GM23338 (cell line): Measurements from ENCODE around the gene LEAP2. TPM values are rescaled to one million over a fixed set of nuclear protein-coding genes. Genes with fewer than 3 reads are reported as not detected.

Experiments
- ATAC-seq: fragments of 200-7000 bp; cut with Tn5 transposase; 3 replicates; pipeline ENCODE4 v1.9.1; 2020
- DNase-seq: peaks from one replicate; pipeline ENCODE4 v3.0.0-alpha.2; 2015; ENCODE audit warnings: low spot score
- H2AFZ ChIP-seq: fragments of 200-600 bp; sonication (generic); 2 replicates; pipeline ENCODE4 v1.8.0; 2016; ENCODE audit warnings: antibody characterized with exemption, mild to moderate bottlenecking, moderate library complexity
- H3F3A ChIP-seq: fragments of 200-600 bp; sonication (generic); replicated peaks from 2 replicates; pipeline ENCODE4 v1.8.0; 2017; ENCODE audit warnings: antibody characterized with exemption, mixed run types, low read depth
- H3K27ac ChIP-seq: fragments of 200-600 bp; sonication (generic); 2 replicates; pipeline ENCODE4 v1.6.1; 2016; ENCODE audit warnings: low read depth
- H3K27me3 ChIP-seq: fragments of 200-600 bp; sonication (generic); 2 replicates; pipeline ENCODE4 v1.8.0; 2016; ENCODE audit warnings: mild to moderate bottlenecking, mixed run types, moderate library complexity; ENCODE audit not compliant: insufficient read depth
- H3K36me3 ChIP-seq: fragments of 200-600 bp; sonication (generic); 2 replicates; pipeline ENCODE4 v1.8.0; 2016; ENCODE audit warnings: mild to moderate bottlenecking; ENCODE audit not compliant: insufficient read depth
- H3K4me1 ChIP-seq: fragments of 200-600 bp; sonication (generic); 2 replicates; pipeline ENCODE4 v1.8.0; 2016; ENCODE audit warnings: mild to moderate bottlenecking, moderate library complexity; ENCODE audit not compliant: insufficient read depth
- H3K4me2 ChIP-seq: fragments of 200-600 bp; sonication (generic); 2 replicates; pipeline ENCODE4 v1.7.1; 2017; ENCODE audit warnings: mixed run types
- H3K4me3 ChIP-seq: fragments of 200-600 bp; sonication (generic); 2 replicates; pipeline ENCODE4 v1.6.1; 2016; ENCODE audit warnings: mixed run types
- H3K79me2 ChIP-seq: fragments of 200-600 bp; sonication (generic); replicated peaks from 2 replicates; pipeline ENCODE4 v1.8.0; 2017; ENCODE audit warnings: mild to moderate bottlenecking; ENCODE audit not compliant: insufficient read depth
- H3K9me2 ChIP-seq: fragments of 200-600 bp; sonication (generic); 2 replicates; pipeline ENCODE4 v1.8.0; 2017; ENCODE audit not compliant: insufficient read depth
- H4K20me1 ChIP-seq: fragments of 200-600 bp; sonication (generic); replicated peaks from 2 replicates; pipeline ENCODE4 v1.8.0; 2017; ENCODE audit warnings: mild to moderate bottlenecking; ENCODE audit not compliant: insufficient read depth
- H3K27ac Mint-ChIP-seq: 2 replicates; pipeline ENCODE4 v1.8.0; 2020; ENCODE audit warnings: inconsistent platforms, mild to moderate bottlenecking, moderate library complexity, mixed read lengths
- H3K27me3 Mint-ChIP-seq: 3 replicates; pipeline ENCODE4 v1.8.0; 2022; ENCODE audit warnings: low read depth, mild to moderate bottlenecking, moderate library complexity, mixed read lengths, inconsistent platforms; ENCODE audit not compliant: insufficient read depth, poor library complexity
- H3K36me3 Mint-ChIP-seq: 3 replicates; pipeline ENCODE4 v1.8.0; 2021; ENCODE audit warnings: low read depth, mild to moderate bottlenecking, inconsistent platforms, moderate library complexity, mixed read lengths
- H3K4me1 Mint-ChIP-seq: 3 replicates; pipeline ENCODE4 v1.8.0; 2020; ENCODE audit warnings: mild to moderate bottlenecking, inconsistent platforms, mixed read lengths
- H3K4me3 Mint-ChIP-seq: 3 replicates; pipeline ENCODE4 v1.8.0; 2021; ENCODE audit warnings: moderate library complexity, mild to moderate bottlenecking, inconsistent platforms, mixed read lengths
- H3K9me3 Mint-ChIP-seq: 3 replicates; pipeline ENCODE4 v1.8.0; 2020; ENCODE audit warnings: moderate library complexity, mild to moderate bottlenecking, inconsistent platforms, mixed read lengths
- CREB1 ChIP-seq: fragments of 250-450 bp; sonication (Bioruptor Pico); IDR thresholded peaks from 2 replicates; pipeline ENCODE4 v1.5.0; 2020; ENCODE audit warnings: low read depth, mild to moderate bottlenecking, moderate library complexity
- ETS1 ChIP-seq: IDR thresholded peaks from 2 replicates; pipeline ENCODE4 v1.6.1; 2016; ENCODE audit warnings: antibody characterized with exemption
- EZH2 ChIP-seq: fragments of 200-600 bp; sonication (generic); IDR thresholded peaks from one replicate; pipeline ENCODE4 v1.8.0; 2017; ENCODE audit warnings: antibody characterized with exemption, mild to moderate bottlenecking, low read depth; ENCODE audit not compliant: unreplicated experiment
- EZH2phosphoT487 ChIP-seq: fragments of 200-600 bp; sonication (generic); IDR thresholded peaks from one replicate; pipeline ENCODE4 v1.8.1; 2018; ENCODE audit warnings: antibody characterized with exemption; ENCODE audit not compliant: unreplicated experiment
- JUNB ChIP-seq: IDR thresholded peaks from one replicate; pipeline ENCODE4 v1.6.1; 2016; ENCODE audit warnings: antibody characterized with exemption; ENCODE audit not compliant: unreplicated experiment
- NANOG ChIP-seq: IDR thresholded peaks from 2 replicates; pipeline ENCODE4 v1.6.1; 2016; ENCODE audit warnings: antibody characterized with exemption, borderline replicate concordance
- POLR2AphosphoS5 ChIP-seq: IDR thresholded peaks from 2 replicates; pipeline ENCODE4 v1.6.1; 2016; ENCODE audit warnings: antibody characterized with exemption, low read depth
- STAT1 ChIP-seq: IDR thresholded peaks from one replicate; pipeline ENCODE4 v1.6.1; 2016; ENCODE audit warnings: antibody characterized with exemption; ENCODE audit not compliant: unreplicated experiment
- ZNF114 ChIP-seq: fragments of 250-450 bp; sonication (Bioruptor Pico); IDR thresholded peaks from 2 replicates; pipeline ENCODE4 v1.5.0; 2020; ENCODE audit warnings: mild to moderate bottlenecking, moderate library complexity
- ZNF331 ChIP-seq: fragments of 250-450 bp; sonication (Bioruptor Pico); IDR thresholded peaks from 2 replicates; pipeline ENCODE4 v1.5.0; 2020; ENCODE audit warnings: low read depth, mild to moderate bottlenecking, moderate library complexity
- ZNF462 ChIP-seq: fragments of 250-450 bp; sonication (Bioruptor Pico); IDR thresholded peaks from 2 replicates; pipeline ENCODE4 v1.5.0; 2020; ENCODE audit warnings: mild to moderate bottlenecking, moderate library complexity
- polyA plus RNA-seq: library from polyadenylated mRNA; unstranded; fragments of >200 nt; fragmentation: Nextera tagmentation; extraction: Ambion mirVana; gene quantifications from 2 replicates; pipeline ENCODE4 v1.2.1, GENCODE V29; 2016
- total RNA-seq: library from RNA; depleted of rRNA; stranded (reverse); fragments of >200 nt; shearing (Covaris generic); gene quantifications from 2 replicates; pipeline ENCODE4 v1.2.3, GENCODE V29; 2014
- TF ChIP-seq, protein P1 (sequence below): IDR thresholded peaks from one replicate; pipeline ENCODE4 v1.6.1; 2018; ENCODE audit warnings: antibody characterized with exemption; ENCODE audit not compliant: unreplicated experiment
- TF ChIP-seq, protein P2 (sequence below), 2 experiments: fragments of 200-600 bp in 1 of 2; sonication (generic) in 1 of 2; conservative IDR thresholded peaks; 2 replicates each; pipeline versions ENCODE4 v1.5.1 to v1.6.1; 2016 to 2017; ENCODE audit warnings: antibody characterized with exemption in 2 of 2, low read depth in 2 of 2, mild to moderate bottlenecking in 2 of 2, moderate library complexity in 1 of 2

Gene LEAP2
- total and polyA plus RNA-seq, 2 experiments from 2014 or later = 1.5 to 1.8 TPM

DNA sequence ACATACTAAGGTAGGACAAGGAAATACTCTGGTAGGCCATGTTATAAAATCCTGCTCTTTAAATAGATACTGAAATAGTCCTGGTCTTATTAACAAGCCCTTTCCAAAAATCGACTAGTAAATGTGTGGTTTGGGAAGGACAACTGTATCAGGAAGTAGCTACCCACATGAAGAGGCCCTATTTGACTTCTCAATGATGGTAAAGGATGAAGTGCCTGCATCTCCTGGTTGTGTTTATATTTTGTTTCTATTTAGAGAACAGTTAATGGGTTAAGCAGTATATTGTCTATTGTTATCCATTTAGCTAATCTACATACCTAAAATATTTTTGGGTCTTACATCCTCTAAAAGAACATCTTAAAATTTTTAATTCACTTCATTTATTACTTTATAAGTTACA, 19.7 kb upstream of the LEAP2 start:
- Histone ChIP-seq H3K9me2 (no peaks in the 10 kb centered on the region), H3K27me3 (no peaks in the 10 kb centered on the region), H4K20me1 (no peaks in the 10 kb centered on the region), H3K36me3 (no peaks in the 10 kb centered on the region), H3K27ac (no peak overlapping the region), H2AFZ (no peak overlapping the region), H3K4me1 (peaks cover 10% of the 10 kb centered on the region; the same call in 1 of the 2 replicates), H3K4me3 (no peak overlapping the region), H3K4me2 (no peak overlapping the region), H3F3A (no peaks in the 10 kb centered on the region), H3K79me2 (no peaks in the 10 kb centered on the region)
- Mint-ChIP-seq H3K4me3 (no peak overlapping the region), H3K27me3 (peaks cover 1% of the 10 kb centered on the region), H3K27ac (no peak overlapping the region), H3K9me3 (no peaks in the 10 kb centered on the region), H3K36me3 (no peaks in the 10 kb centered on the region), H3K4me1 (peaks cover 5% of the 10 kb centered on the region; the same call in 2 of the 3 replicates)
- TF ChIP-seq ZNF462 (CRISPR knock-in tag) (no peak), EZH2phosphoT487 (no peak), ETS1 (no peak), STAT1 (no peak), EZH2 (no peak), JUNB (no peak), ZNF114 (CRISPR knock-in tag) (no peak), POLR2AphosphoS5 (no peak), CREB1 (CRISPR knock-in tag) (no peak), NANOG (no peak), ZNF331 (no peak)
- TF ChIP-seq, protein P1, sequence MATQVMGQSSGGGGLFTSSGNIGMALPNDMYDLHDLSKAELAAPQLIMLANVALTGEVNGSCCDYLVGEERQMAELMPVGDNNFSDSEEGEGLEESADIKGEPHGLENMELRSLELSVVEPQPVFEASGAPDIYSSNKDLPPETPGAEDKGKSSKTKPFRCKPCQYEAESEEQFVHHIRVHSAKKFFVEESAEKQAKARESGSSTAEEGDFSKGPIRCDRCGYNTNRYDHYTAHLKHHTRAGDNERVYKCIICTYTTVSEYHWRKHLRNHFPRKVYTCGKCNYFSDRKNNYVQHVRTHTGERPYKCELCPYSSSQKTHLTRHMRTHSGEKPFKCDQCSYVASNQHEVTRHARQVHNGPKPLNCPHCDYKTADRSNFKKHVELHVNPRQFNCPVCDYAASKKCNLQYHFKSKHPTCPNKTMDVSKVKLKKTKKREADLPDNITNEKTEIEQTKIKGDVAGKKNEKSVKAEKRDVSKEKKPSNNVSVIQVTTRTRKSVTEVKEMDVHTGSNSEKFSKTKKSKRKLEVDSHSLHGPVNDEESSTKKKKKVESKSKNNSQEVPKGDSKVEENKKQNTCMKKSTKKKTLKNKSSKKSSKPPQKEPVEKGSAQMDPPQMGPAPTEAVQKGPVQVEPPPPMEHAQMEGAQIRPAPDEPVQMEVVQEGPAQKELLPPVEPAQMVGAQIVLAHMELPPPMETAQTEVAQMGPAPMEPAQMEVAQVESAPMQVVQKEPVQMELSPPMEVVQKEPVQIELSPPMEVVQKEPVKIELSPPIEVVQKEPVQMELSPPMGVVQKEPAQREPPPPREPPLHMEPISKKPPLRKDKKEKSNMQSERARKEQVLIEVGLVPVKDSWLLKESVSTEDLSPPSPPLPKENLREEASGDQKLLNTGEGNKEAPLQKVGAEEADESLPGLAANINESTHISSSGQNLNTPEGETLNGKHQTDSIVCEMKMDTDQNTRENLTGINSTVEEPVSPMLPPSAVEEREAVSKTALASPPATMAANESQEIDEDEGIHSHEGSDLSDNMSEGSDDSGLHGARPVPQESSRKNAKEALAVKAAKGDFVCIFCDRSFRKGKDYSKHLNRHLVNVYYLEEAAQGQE = no peak
- TF ChIP-seq, protein P2, sequence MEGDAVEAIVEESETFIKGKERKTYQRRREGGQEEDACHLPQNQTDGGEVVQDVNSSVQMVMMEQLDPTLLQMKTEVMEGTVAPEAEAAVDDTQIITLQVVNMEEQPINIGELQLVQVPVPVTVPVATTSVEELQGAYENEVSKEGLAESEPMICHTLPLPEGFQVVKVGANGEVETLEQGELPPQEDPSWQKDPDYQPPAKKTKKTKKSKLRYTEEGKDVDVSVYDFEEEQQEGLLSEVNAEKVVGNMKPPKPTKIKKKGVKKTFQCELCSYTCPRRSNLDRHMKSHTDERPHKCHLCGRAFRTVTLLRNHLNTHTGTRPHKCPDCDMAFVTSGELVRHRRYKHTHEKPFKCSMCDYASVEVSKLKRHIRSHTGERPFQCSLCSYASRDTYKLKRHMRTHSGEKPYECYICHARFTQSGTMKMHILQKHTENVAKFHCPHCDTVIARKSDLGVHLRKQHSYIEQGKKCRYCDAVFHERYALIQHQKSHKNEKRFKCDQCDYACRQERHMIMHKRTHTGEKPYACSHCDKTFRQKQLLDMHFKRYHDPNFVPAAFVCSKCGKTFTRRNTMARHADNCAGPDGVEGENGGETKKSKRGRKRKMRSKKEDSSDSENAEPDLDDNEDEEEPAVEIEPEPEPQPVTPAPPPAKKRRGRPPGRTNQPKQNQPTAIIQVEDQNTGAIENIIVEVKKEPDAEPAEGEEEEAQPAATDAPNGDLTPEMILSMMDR (conservative IDR thresholded peaks at IDR 0.05; ENCODE audit: low read depth in 2 of 2) = no peak
- DNase-seq = no peak
- no peak for ATAC-seq
